SH-SY5Y (cell line): ENCODE data around the gene OAT.

ENCODE experiments used
- GATA2 ChIP-seq: IDR thresholded peaks from 2 replicates; pipeline ENCODE4 v1.6.1; 2011; ENCODE audit warnings: mild to moderate bottlenecking, low read depth, low read length
- GATA3 ChIP-seq: IDR thresholded peaks from 2 replicates; pipeline ENCODE4 v1.6.1; 2011; ENCODE audit warnings: low read depth, mild to moderate bottlenecking, low read length, moderate library complexity

- TF ChIP-seq GATA3 (no peak), GATA2 (no peak)
These were observed 5.1 kb upstream of the OAT start for GRCh38 chr10:124423813-124424212.
